Naive thymus-derived CD4-positive, alpha-beta T cell (primary cell): ENCODE results near the gene UNC13C. TPM values are rescaled to one million over a fixed set of nuclear protein-coding genes. Genes with fewer than 3 reads are reported as not detected.

Experiments
- ATAC-seq: fragments of 150-1000 bp; cut with Tn5 transposase; 2 replicates; pipeline ENCODE4 v1.10.0; 2021; ENCODE audit warnings: mild to moderate bottlenecking, moderate library complexity
- CTCF ChIA-PET: fragments of 350-600 bp; sonication (Branson Sonifier 250); formaldehyde crosslinking; loops from one replicate; lab custom pipeline; 2021; ENCODE audit warnings: antibody characterized with exemption; lab: Charles Lee
- POLR2A ChIA-PET: fragments of 350-600 bp; sonication (Branson Sonifier 250); formaldehyde crosslinking; loops from one replicate; lab custom pipeline; 2021; ENCODE audit warnings: antibody characterized with exemption, inconsistent platforms; lab: Charles Lee
- DNase-seq, 9 donors: peaks; one replicate each; pipeline versions ENCODE4 v3.0.0 to v3.0.0-alpha.2; 2020 to 2022; ENCODE audit warnings: mixed read lengths in 1 of 9
- H3K27ac ChIP-seq: one replicate; pipeline ENCODE4 v1.7.0; 2013; ENCODE audit warnings: mild to moderate bottlenecking, low read depth, low read length, moderate library complexity
- H3K27me3 ChIP-seq, 2 donors: one replicate each; pipeline ENCODE4 v1.7.0; 2013; ENCODE audit warnings: low read length in 2 of 2, mild to moderate bottlenecking in 2 of 2, moderate library complexity in 2 of 2; ENCODE audit not compliant: control insufficient read depth in 2 of 2, insufficient read depth in 2 of 2
- H3K36me3 ChIP-seq, 3 experiments: 1 replicate in 2 of 3; 2 replicates in 1 of 3; pipeline ENCODE4 v1.7.0; 2013; ENCODE audit warnings: low read length in 3 of 3, mild to moderate bottlenecking in 3 of 3, moderate library complexity in 1 of 3; ENCODE audit not compliant: insufficient read depth in 3 of 3, control insufficient read depth in 2 of 3
- H3K4me1 ChIP-seq, 2 donors: one replicate each; pipeline ENCODE4 v1.7.0; 2013; ENCODE audit warnings: low read length in 2 of 2, mild to moderate bottlenecking in 2 of 2, moderate library complexity in 1 of 2; ENCODE audit not compliant: control insufficient read depth in 2 of 2, insufficient read depth in 2 of 2
- H3K4me3 ChIP-seq: 2 replicates; pipeline ENCODE4 v1.7.0; 2013; ENCODE audit warnings: mild to moderate bottlenecking, low read length
- H3K9me3 ChIP-seq, 3 experiments: 1 replicate in 2 of 3; 2 replicates in 1 of 3; pipeline ENCODE4 v1.7.0; 2013; ENCODE audit warnings: low read length in 3 of 3; ENCODE audit not compliant: control insufficient read depth in 2 of 3
- H3K27ac Mint-ChIP-seq, 9 donors: one replicate each; pipeline ENCODE4 v1.8.0; 2020 to 2022; ENCODE audit warnings: mixed read lengths in 9 of 9, mild to moderate bottlenecking in 8 of 9, moderate library complexity in 5 of 9, inconsistent platforms in 2 of 9
- H3K27me3 Mint-ChIP-seq, 5 donors: one replicate each; pipeline ENCODE4 v1.8.0; 2021 to 2022; ENCODE audit warnings: mixed read lengths in 5 of 5, mild to moderate bottlenecking in 1 of 5
- H3K36me3 Mint-ChIP-seq, 5 donors: one replicate each; pipeline ENCODE4 v1.8.0; 2020 to 2022; ENCODE audit warnings: mixed read lengths in 5 of 5, mild to moderate bottlenecking in 3 of 5, inconsistent platforms in 1 of 5
- H3K4me1 Mint-ChIP-seq, 7 donors: one replicate each; pipeline ENCODE4 v1.8.0; 2020 to 2022; ENCODE audit warnings: mixed read lengths in 7 of 7, mild to moderate bottlenecking in 3 of 7, inconsistent platforms in 1 of 7
- H3K4me3 Mint-ChIP-seq, 10 donors: one replicate each; pipeline ENCODE4 v1.8.0; 2020 to 2022; ENCODE audit warnings: mild to moderate bottlenecking in 10 of 10, mixed read lengths in 10 of 10, moderate library complexity in 6 of 10, inconsistent platforms in 2 of 10
- H3K9me3 Mint-ChIP-seq, 11 donors: one replicate each; pipeline ENCODE4 v1.8.0; 2020 to 2022; ENCODE audit warnings: mixed read lengths in 11 of 11, mild to moderate bottlenecking in 4 of 11, inconsistent platforms in 1 of 11, moderate library complexity in 1 of 11
- intact Hi-C, 2 donors: fragments of 100-400 bp; cut with micrococcal nuclease; formaldehyde crosslinking; loops; one replicate each; pipeline ENCODE4 v1.15.1; 2023
- polyA plus RNA-seq, 2 donors: library from polyadenylated mRNA; unstranded; fragments of 300-500 nt; fragmentation: Illumina TruSeq; gene quantifications; one replicate each; pipeline ENCODE4 v1.2.3, GENCODE V29; 2021
- total RNA-seq, 6 experiments: library from RNA in 5 of 6; stranded (reverse) in 5 of 6; gene quantifications; 1 replicate in 5 of 6; 2 replicates in 1 of 6; pipeline ENCODE4 v1.2.3 and lab custom pipeline; 2021 to 2026

Gene UNC13C
- total and polyA plus RNA-seq, 7 experiments from 2014 or later: not detected

GRCh38 chr15:54127574-54127973 lies 149.3 kb downstream of the UNC13C start:
- intact Hi-C loops: no loop called here
- Histone ChIP-seq H3K27me3 (no peaks in the 10 kb centered on the region), H3K27ac (no peak overlapping the region), H3K4me1 (no peaks in the 10 kb centered on the region), H3K9me3 (no peaks in the 10 kb centered on the region), H3K4me3 (no peak overlapping the region), H3K36me3 (no peaks in the 10 kb centered on the region)
- no peak for DNase-seq
- no peak for ATAC-seq
- Mint-ChIP-seq H3K4me1 (no peaks in the 10 kb centered on the region), H3K27ac (no peak overlapping the region), H3K36me3 (no peaks in the 10 kb centered on the region), H3K27me3 (peaks cover 0 to 4% (median 0%) of the 10 kb centered on the region in 5 donors), H3K4me3 (no peak overlapping the region), H3K9me3 (peaks cover 0 to 3% (median 0%) of the 10 kb centered on the region in 11 donors)
- POLR2A ChIA-PET: no interaction called here
- CTCF ChIA-PET: no interaction called here

GRCh38 chr15:54131410-54131809 lies 153.2 kb downstream of the UNC13C start:
- Histone ChIP-seq H3K27me3 (no peaks in the 10 kb centered on the region), H3K4me1 (no peaks in the 10 kb centered on the region), H3K9me3 (no peaks in the 10 kb centered on the region), H3K36me3 (no peaks in the 10 kb centered on the region), H3K27ac (no peak overlapping the region), H3K4me3 (no peak overlapping the region)
- H3K27me3 Mint-ChIP-seq: no peaks in the 10 kb centered on the region
- no peaks in the 10 kb centered on the region for H3K4me1 Mint-ChIP-seq
- H3K27ac Mint-ChIP-seq: no peak overlapping the region
- H3K36me3 Mint-ChIP-seq: no peaks in the 10 kb centered on the region
- DNase-seq (no peak), ATAC-seq (no peak)
- POLR2A ChIA-PET: no interaction called here
- H3K4me3 Mint-ChIP-seq: no peak overlapping the region
- intact Hi-C loops: no loop called here
- peaks cover 0 to 3% (median 0%) of the 10 kb centered on the region in 11 donors for H3K9me3 Mint-ChIP-seq
- CTCF ChIA-PET: no interaction called here

- Histone ChIP-seq H3K9me3 (no peaks in the 10 kb centered on the region), H3K27ac (no peak overlapping the region), H3K4me3 (no peak overlapping the region), H3K4me1 (no peaks in the 10 kb centered on the region), H3K36me3 (no peaks in the 10 kb centered on the region), H3K27me3 (no peaks in the 10 kb centered on the region)
- Mint-ChIP-seq H3K9me3 (peaks cover 0 to 2% (median 0%) of the 10 kb centered on the region in 11 donors), H3K36me3 (no peaks in the 10 kb centered on the region), H3K4me3 (no peak overlapping the region), H3K27ac (no peak overlapping the region), H3K4me1 (no peaks in the 10 kb centered on the region), H3K27me3 (peaks cover 0 to 14% (median 3%) of the 10 kb centered on the region in 5 donors)
- ATAC-seq (no peak), DNase-seq (no peak)
- intact Hi-C loops: no loop called here
- CTCF ChIA-PET: no interaction called here
- POLR2A ChIA-PET: no interaction called here
Measured at GRCh38 chr15:54149115-54149531, 170.9 kb downstream of the UNC13C start.

- no peak overlapping the region for H3K4me3 ChIP-seq
- no peak for ATAC-seq
- H3K9me3 Mint-ChIP-seq: peaks cover 0 to 2% (median 0%) of the 10 kb centered on the region in 11 donors
- H3K4me3 Mint-ChIP-seq: no peak overlapping the region
- no peaks in the 10 kb centered on the region for H3K4me1 Mint-ChIP-seq
- CTCF ChIA-PET: no interaction called here
- peaks cover 0 to 14% (median 3%) of the 10 kb centered on the region in 5 donors for H3K27me3 Mint-ChIP-seq
- H3K27me3 ChIP-seq: no peaks in the 10 kb centered on the region
- H3K36me3 Mint-ChIP-seq: no peaks in the 10 kb centered on the region
- H3K9me3 ChIP-seq: no peaks in the 10 kb centered on the region
- H3K36me3 ChIP-seq: no peaks in the 10 kb centered on the region
- no peak overlapping the region for H3K27ac Mint-ChIP-seq
- no peak for DNase-seq
- POLR2A ChIA-PET: interaction anchor here (0.6 kb wide), 1 partner anchor 334 kb away, joined by 3 read pairs; no protein-coding TSS in a partner anchor
- H3K4me1 ChIP-seq: no peaks in the 10 kb centered on the region
- intact Hi-C loops: no loop called here
- no peak overlapping the region for H3K27ac ChIP-seq
Measured at GRCh38 chr15:54150255-54150654, 172.0 kb downstream of the UNC13C start.

GRCh38 chr15:54159012-54159411 lies 180.8 kb downstream of the UNC13C start:
- Histone ChIP-seq H3K4me1 (no peaks in the 10 kb centered on the region), H3K27ac (no peak overlapping the region), H3K27me3 (no peaks in the 10 kb centered on the region), H3K4me3 (no peak overlapping the region), H3K36me3 (no peaks in the 10 kb centered on the region), H3K9me3 (no peaks in the 10 kb centered on the region)
- CTCF ChIA-PET: no interaction called here
- H3K4me3 Mint-ChIP-seq: no peak overlapping the region
- POLR2A ChIA-PET: no interaction called here
- DNase-seq (no peak), ATAC-seq (no peak)
- intact Hi-C loops: no loop called here
- H3K9me3 Mint-ChIP-seq: peaks cover 0 to 3% (median 0%) of the 10 kb centered on the region in 11 donors
- H3K4me1 Mint-ChIP-seq: no peaks in the 10 kb centered on the region
- H3K27ac Mint-ChIP-seq: no peak overlapping the region
- H3K36me3 Mint-ChIP-seq: no peaks in the 10 kb centered on the region
- no peaks in the 10 kb centered on the region for H3K27me3 Mint-ChIP-seq

- H3K4me1 Mint-ChIP-seq: no peaks in the 10 kb centered on the region
- no peak overlapping the region for H3K4me3 Mint-ChIP-seq
- CTCF ChIA-PET: no interaction called here
- Histone ChIP-seq H3K9me3 (no peaks in the 10 kb centered on the region), H3K4me1 (no peaks in the 10 kb centered on the region), H3K27me3 (no peaks in the 10 kb centered on the region), H3K36me3 (no peaks in the 10 kb centered on the region), H3K4me3 (no peak overlapping the region), H3K27ac (no peak overlapping the region)
- DNase-seq (no peak), ATAC-seq (no peak)
- intact Hi-C loops: no loop called here
- H3K9me3 Mint-ChIP-seq: peaks cover 0 to 3% (median 2%) of the 10 kb centered on the region in 11 donors
- H3K27me3 Mint-ChIP-seq: no peaks in the 10 kb centered on the region
- no peak overlapping the region for H3K27ac Mint-ChIP-seq
- POLR2A ChIA-PET: no interaction called here
- H3K36me3 Mint-ChIP-seq: no peaks in the 10 kb centered on the region
Measured at GRCh38 chr15:54187325-54187724, 209.1 kb downstream of the UNC13C start.

GRCh38 chr15:54197995-54198394 lies 219.8 kb downstream of the UNC13C start:
- H3K36me3 ChIP-seq: no peaks in the 10 kb centered on the region
- H3K9me3 ChIP-seq: peaks cover 0 to 9% (median 0%) of the 10 kb centered on the region in 3 experiments
- no peak overlapping the region for H3K27ac ChIP-seq
- Mint-ChIP-seq H3K4me1 (no peaks in the 10 kb centered on the region), H3K27me3 (peaks cover 0 to 6% (median 6%) of the 10 kb centered on the region in 5 donors), H3K27ac (no peak overlapping the region), H3K36me3 (peaks cover 0 to 4% (median 0%) of the 10 kb centered on the region in 5 donors), H3K4me3 (no peak overlapping the region), H3K9me3 (peaks cover 8 to 29% (median 15%) of the 10 kb centered on the region in 11 donors)
- CTCF ChIA-PET: no interaction called here
- POLR2A ChIA-PET: no interaction called here
- H3K27me3 ChIP-seq: no peaks in the 10 kb centered on the region
- intact Hi-C loops: no loop called here
- DNase-seq (no peak), ATAC-seq (no peak)
- no peaks in the 10 kb centered on the region for H3K4me1 ChIP-seq
- H3K4me3 ChIP-seq: no peak overlapping the region
